Fibroblast of pulmonary artery (primary cell): Measurements from ENCODE around the gene ATG16L1.

Experiments used
- DNase-seq: peaks from one replicate; pipeline ENCODE4 v3.0.0-alpha.2; 2010; ENCODE audit warnings: low read depth
- H3K4me3 ChIP-seq: replicated peaks from 2 replicates; pipeline ENCODE4 v1.5.1; 2011; ENCODE audit warnings: low read depth, mild to moderate bottlenecking, control low read depth, low read length, moderate library complexity
- TF ChIP-seq, protein P1 (sequence below): IDR thresholded peaks from 2 replicates; pipeline ENCODE4 v1.5.1; 2011; ENCODE audit warnings: mild to moderate bottlenecking, control low read depth, low read length, inconsistent platforms; ENCODE audit errors: missing control alignments

ATG16L1 gene

GRCh38 chr2:233263045-233263570 lies 11.6 kb downstream of the ATG16L1 start:
- TF ChIP-seq, protein P1, sequence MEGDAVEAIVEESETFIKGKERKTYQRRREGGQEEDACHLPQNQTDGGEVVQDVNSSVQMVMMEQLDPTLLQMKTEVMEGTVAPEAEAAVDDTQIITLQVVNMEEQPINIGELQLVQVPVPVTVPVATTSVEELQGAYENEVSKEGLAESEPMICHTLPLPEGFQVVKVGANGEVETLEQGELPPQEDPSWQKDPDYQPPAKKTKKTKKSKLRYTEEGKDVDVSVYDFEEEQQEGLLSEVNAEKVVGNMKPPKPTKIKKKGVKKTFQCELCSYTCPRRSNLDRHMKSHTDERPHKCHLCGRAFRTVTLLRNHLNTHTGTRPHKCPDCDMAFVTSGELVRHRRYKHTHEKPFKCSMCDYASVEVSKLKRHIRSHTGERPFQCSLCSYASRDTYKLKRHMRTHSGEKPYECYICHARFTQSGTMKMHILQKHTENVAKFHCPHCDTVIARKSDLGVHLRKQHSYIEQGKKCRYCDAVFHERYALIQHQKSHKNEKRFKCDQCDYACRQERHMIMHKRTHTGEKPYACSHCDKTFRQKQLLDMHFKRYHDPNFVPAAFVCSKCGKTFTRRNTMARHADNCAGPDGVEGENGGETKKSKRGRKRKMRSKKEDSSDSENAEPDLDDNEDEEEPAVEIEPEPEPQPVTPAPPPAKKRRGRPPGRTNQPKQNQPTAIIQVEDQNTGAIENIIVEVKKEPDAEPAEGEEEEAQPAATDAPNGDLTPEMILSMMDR, result no peak
- DNase-seq, result no peak
- H3K4me3 ChIP-seq, result no peak overlapping the region

DNA sequence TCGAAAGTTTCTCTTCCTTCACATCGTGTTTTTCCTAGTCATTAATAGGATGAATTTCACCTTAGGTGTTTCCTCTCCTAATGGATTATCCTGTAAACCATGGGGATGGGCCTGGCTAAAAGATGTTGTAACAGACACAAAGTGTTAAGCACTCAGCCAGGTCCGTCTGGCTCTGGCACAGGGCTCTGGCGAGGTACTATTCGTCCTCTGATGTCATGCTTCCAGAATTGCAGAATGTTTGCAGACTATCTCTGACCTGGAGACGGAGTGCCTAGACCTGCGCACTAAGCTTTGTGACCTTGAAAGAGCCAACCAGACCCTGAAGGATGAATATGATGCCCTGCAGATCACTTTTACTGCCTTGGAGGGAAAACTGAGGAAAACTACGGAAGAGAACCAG lies 13.2 kb downstream of the ATG16L1 start:
- DNase-seq, result no peak
- TF ChIP-seq, protein P1, result no peak
- H3K4me3 ChIP-seq, result no peak overlapping the region

DNA sequence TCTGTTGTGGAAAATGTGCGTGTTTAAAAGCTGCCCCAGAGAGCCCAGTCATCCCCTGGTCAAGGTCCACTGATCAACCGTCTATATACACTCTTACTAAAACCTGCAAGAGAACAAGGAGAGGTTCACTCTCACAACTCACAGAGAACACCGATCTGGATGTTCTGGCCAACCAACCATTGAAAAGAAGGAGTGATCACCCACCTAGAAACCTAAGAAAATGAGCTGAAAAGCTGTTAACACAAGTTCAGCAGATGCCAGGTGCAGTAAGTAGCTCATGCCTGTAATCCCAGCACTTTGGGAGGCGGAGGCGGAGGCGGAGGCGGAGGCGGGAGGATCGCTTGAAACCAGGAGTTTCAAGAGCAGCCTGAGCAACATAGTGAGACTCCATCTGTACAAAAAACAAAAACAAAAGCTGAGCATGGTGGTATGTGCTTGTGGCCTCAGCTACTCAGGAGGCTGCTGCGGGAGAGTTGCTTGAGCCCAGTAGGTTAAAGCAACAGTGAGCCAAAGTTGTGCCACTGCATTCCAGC lies 14.5 kb downstream of the ATG16L1 start:
- no peak overlapping the region for H3K4me3 ChIP-seq
- DNase-seq, result no peak
- TF ChIP-seq, protein P1, result no peak

DNA sequence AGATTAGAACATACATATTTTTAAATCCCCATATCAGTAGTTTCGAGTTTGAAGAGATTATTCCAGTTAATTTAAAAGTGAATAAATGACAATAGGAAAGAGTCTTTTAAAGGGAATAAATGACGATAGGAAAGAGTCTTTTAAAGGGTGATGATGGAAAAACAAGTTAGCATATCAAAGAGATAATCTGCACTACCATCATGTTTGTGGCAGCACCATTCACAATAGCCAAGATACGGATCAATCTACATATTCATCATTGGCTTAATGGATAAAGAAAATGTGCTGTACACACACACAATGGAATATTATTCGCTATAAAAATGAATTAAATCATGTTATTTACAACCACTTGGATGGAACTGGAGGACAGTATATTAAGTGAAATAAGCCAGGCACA lies 15.0 kb downstream of the ATG16L1 start:
- no peak for DNase-seq
- TF ChIP-seq, protein P1, result no peak
- no peak overlapping the region for H3K4me3 ChIP-seq

DNA sequence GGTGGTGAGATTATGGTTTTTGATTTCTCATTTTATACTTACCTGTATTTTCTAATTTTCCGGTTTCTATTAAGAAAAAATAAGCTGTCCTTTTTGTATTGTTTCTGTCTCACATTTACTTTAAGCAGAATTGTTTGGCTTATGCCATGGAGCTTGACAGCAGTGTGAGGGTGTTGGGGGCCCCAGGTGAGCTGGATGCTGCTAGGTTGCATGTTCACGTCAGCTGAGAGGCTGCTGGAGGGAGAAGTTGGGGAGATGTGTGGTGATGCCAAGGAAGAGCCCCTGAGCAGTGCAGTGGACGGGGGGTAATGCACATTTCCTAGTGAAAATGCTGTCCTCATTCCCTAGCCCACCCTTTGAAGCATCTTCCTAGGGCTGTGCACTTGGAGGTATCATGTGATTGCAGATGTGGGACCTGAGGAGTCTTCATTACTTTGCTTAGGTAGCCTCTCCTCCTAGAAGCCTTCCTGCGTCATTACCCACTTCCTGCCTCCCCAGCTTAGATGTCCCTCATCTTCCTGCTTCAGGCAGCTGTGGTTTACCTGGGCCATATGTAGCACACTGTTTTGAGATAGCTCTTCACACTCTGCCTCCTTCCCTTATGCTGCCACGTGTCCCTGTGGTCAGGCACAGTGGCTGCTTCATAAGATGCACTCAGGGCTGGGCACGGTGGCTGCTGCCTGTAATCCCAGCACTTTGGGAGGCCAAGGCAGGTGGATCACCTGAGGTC lies 16.2 kb downstream of the ATG16L1 start:
- H3K4me3 ChIP-seq, result no peak overlapping the region
- TF ChIP-seq, protein P1, result no peak
- no peak for DNase-seq

DNA sequence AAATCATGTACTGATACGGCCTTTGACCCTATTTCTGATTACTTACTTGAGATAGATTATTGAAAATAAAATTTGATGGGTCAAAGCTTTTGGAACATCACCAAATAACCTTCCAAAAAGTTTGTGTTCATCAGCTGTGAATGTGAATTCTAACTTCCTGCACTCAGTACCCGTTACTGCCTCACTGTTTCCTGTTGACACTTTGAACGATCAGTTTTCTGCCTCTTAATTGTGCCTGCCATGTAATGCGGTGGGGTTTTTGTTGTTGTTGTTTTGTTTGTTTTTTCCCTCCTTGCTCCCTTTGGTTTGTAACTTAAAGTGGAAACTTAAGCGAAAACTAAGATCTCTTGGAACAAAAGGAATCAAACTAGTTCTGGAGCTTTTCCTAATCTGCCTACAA lies 18.9 kb downstream of the ATG16L1 start:
- DNase-seq, result no peak
- TF ChIP-seq, protein P1, result no peak
- H3K4me3 ChIP-seq, result no peak overlapping the region
